Measurements from ENCODE around the gene CFTR.

The CFTR gene

GRCh38 chr7:117538053-117538452 is 58.2 kb downstream of the CFTR start:
- H3K27ac Mint-ChIP-seq, result no peak overlapping the region
- no peak overlapping the region for H3K4me3 Mint-ChIP-seq
- no peaks in the 10 kb centered on the region for H3K27me3 Mint-ChIP-seq
- H3K36me3 Mint-ChIP-seq (ENCODE audit: low read depth), result no peaks in the 10 kb centered on the region
- intact Hi-C loops (cut with micrococcal nuclease), result no loop called here
- no peaks in the 10 kb centered on the region for H3K4me1 Mint-ChIP-seq (ENCODE audit: low read depth)
- no peaks in the 10 kb centered on the region for H3K9me3 Mint-ChIP-seq

- intact Hi-C loops (cut with micrococcal nuclease), result no loop called here
- H3K27ac Mint-ChIP-seq, result no peak overlapping the region
- no peaks in the 10 kb centered on the region for H3K36me3 Mint-ChIP-seq (ENCODE audit: low read depth)
- H3K9me3 Mint-ChIP-seq, result no peaks in the 10 kb centered on the region
- no peak overlapping the region for H3K4me3 Mint-ChIP-seq
- no peaks in the 10 kb centered on the region for H3K4me1 Mint-ChIP-seq (ENCODE audit: low read depth)
- no peaks in the 10 kb centered on the region for H3K27me3 Mint-ChIP-seq
Measured at GRCh38 chr7:117544061-117544460, 64.2 kb downstream of the CFTR start.

GRCh38 chr7:117548035-117548434 is 68.2 kb downstream of the CFTR start:
- intact Hi-C loops (cut with micrococcal nuclease), result no loop called here
- H3K4me1 Mint-ChIP-seq (ENCODE audit: low read depth), result no peaks in the 10 kb centered on the region
- H3K27ac Mint-ChIP-seq, result no peak overlapping the region
- H3K36me3 Mint-ChIP-seq (ENCODE audit: low read depth), result no peaks in the 10 kb centered on the region
- no peaks in the 10 kb centered on the region for H3K9me3 Mint-ChIP-seq
- no peaks in the 10 kb centered on the region for H3K27me3 Mint-ChIP-seq
- H3K4me3 Mint-ChIP-seq, result no peak overlapping the region

- Mint-ChIP-seq H3K4me3 (no peak overlapping the region), H3K27me3 (no peaks in the 10 kb centered on the region), H3K4me1 (ENCODE audit: low read depth) (no peaks in the 10 kb centered on the region), H3K9me3 (no peaks in the 10 kb centered on the region), H3K36me3 (ENCODE audit: low read depth) (no peaks in the 10 kb centered on the region), H3K27ac (no peak overlapping the region)
- intact Hi-C loops (cut with micrococcal nuclease), result no loop called here
Measured at GRCh38 chr7:117550625-117551024, 70.8 kb downstream of the CFTR start.

GRCh38 chr7:117552660-117553059 is 72.8 kb downstream of the CFTR start:
- Mint-ChIP-seq H3K4me1 (ENCODE audit: low read depth) (no peaks in the 10 kb centered on the region), H3K27me3 (no peaks in the 10 kb centered on the region), H3K27ac (no peak overlapping the region), H3K4me3 (no peak overlapping the region), H3K36me3 (ENCODE audit: low read depth) (no peaks in the 10 kb centered on the region), H3K9me3 (no peaks in the 10 kb centered on the region)
- intact Hi-C loops (cut with micrococcal nuclease), result no loop called here

GRCh38 chr7:117555260-117555659 is 75.4 kb downstream of the CFTR start:
- no peak overlapping the region for H3K27ac Mint-ChIP-seq
- intact Hi-C loops (cut with micrococcal nuclease), result no loop called here

GRCh38 chr7:117559391-117559790 is 79.6 kb downstream of the CFTR start:
- intact Hi-C loops (cut with micrococcal nuclease), result no loop called here
- Mint-ChIP-seq H3K36me3 (ENCODE audit: low read depth) (no peaks in the 10 kb centered on the region), H3K4me3 (no peak overlapping the region), H3K4me1 (ENCODE audit: low read depth) (no peaks in the 10 kb centered on the region), H3K27ac (no peak overlapping the region), H3K9me3 (no peaks in the 10 kb centered on the region), H3K27me3 (no peaks in the 10 kb centered on the region)

More at GRCh38 chr7:117555260-117555659, 75.4 kb downstream of the CFTR start:
- Mint-ChIP-seq H3K4me1 (ENCODE audit: low read depth) (no peaks in the 10 kb centered on the region), H3K36me3 (ENCODE audit: low read depth) (no peaks in the 10 kb centered on the region), H3K27me3 (no peaks in the 10 kb centered on the region), H3K9me3 (no peaks in the 10 kb centered on the region), H3K4me3 (no peak overlapping the region)

GRCh38 chr7:117560030-117560429 is 80.2 kb downstream of the CFTR start:
- Mint-ChIP-seq H3K36me3 (ENCODE audit: low read depth) (no peaks in the 10 kb centered on the region), H3K4me3 (no peak overlapping the region), H3K9me3 (no peaks in the 10 kb centered on the region), H3K27me3 (no peaks in the 10 kb centered on the region), H3K27ac (no peak overlapping the region), H3K4me1 (ENCODE audit: low read depth) (no peaks in the 10 kb centered on the region)
- intact Hi-C loops (cut with micrococcal nuclease), result no loop called here

- no peaks in the 10 kb centered on the region for H3K36me3 Mint-ChIP-seq (ENCODE audit: low read depth)
- H3K4me1 Mint-ChIP-seq (ENCODE audit: low read depth), result no peaks in the 10 kb centered on the region
- H3K4me3 Mint-ChIP-seq, result no peak overlapping the region
- H3K9me3 Mint-ChIP-seq, result no peaks in the 10 kb centered on the region
- H3K27me3 Mint-ChIP-seq, result no peaks in the 10 kb centered on the region
- intact Hi-C loops (cut with micrococcal nuclease), result no loop called here
- H3K27ac Mint-ChIP-seq, result no peak overlapping the region
Measured at GRCh38 chr7:117562759-117563158, 82.9 kb downstream of the CFTR start.

GRCh38 chr7:117564080-117564479 is 84.3 kb downstream of the CFTR start:
- Mint-ChIP-seq H3K27ac (no peak overlapping the region), H3K4me3 (no peak overlapping the region), H3K4me1 (ENCODE audit: low read depth) (no peaks in the 10 kb centered on the region), H3K36me3 (ENCODE audit: low read depth) (no peaks in the 10 kb centered on the region), H3K9me3 (no peaks in the 10 kb centered on the region), H3K27me3 (no peaks in the 10 kb centered on the region)
- intact Hi-C loops (cut with micrococcal nuclease), result no loop called here

- no peaks in the 10 kb centered on the region for H3K36me3 Mint-ChIP-seq (ENCODE audit: low read depth)
Measured at GRCh38 chr7:117564627-117565026, 84.8 kb downstream of the CFTR start.

GRCh38 chr7:117565226-117565625 is 85.4 kb downstream of the CFTR start:
- no peaks in the 10 kb centered on the region for H3K9me3 Mint-ChIP-seq
- no peaks in the 10 kb centered on the region for H3K27me3 Mint-ChIP-seq
- H3K36me3 Mint-ChIP-seq (ENCODE audit: low read depth), result no peaks in the 10 kb centered on the region
- intact Hi-C loops (cut with micrococcal nuclease), result no loop called here
- no peaks in the 10 kb centered on the region for H3K4me1 Mint-ChIP-seq (ENCODE audit: low read depth)
- H3K27ac Mint-ChIP-seq, result no peak overlapping the region
- no peak overlapping the region for H3K4me3 Mint-ChIP-seq

More at GRCh38 chr7:117564627-117565026, 84.8 kb downstream of the CFTR start:
- Mint-ChIP-seq H3K9me3 (no peaks in the 10 kb centered on the region), H3K4me3 (no peak overlapping the region), H3K27me3 (no peaks in the 10 kb centered on the region), H3K27ac (no peak overlapping the region), H3K4me1 (ENCODE audit: low read depth) (no peaks in the 10 kb centered on the region)
- intact Hi-C loops (cut with micrococcal nuclease), result no loop called here

- Mint-ChIP-seq H3K4me1 (ENCODE audit: low read depth) (no peaks in the 10 kb centered on the region), H3K27ac (no peak overlapping the region), H3K36me3 (ENCODE audit: low read depth) (no peaks in the 10 kb centered on the region), H3K4me3 (no peak overlapping the region), H3K27me3 (no peaks in the 10 kb centered on the region), H3K9me3 (no peaks in the 10 kb centered on the region)
- intact Hi-C loops (cut with micrococcal nuclease), result no loop called here
Measured at GRCh38 chr7:117567781-117568180, 88.0 kb downstream of the CFTR start.

GRCh38 chr7:117572856-117573620 is 93.2 kb downstream of the CFTR start:
- H3K27me3 Mint-ChIP-seq, result no peaks in the 10 kb centered on the region
- H3K27ac Mint-ChIP-seq, result no peak overlapping the region
- H3K4me1 Mint-ChIP-seq (ENCODE audit: low read depth), result no peaks in the 10 kb centered on the region
- no peaks in the 10 kb centered on the region for H3K9me3 Mint-ChIP-seq
- H3K4me3 Mint-ChIP-seq, result no peak overlapping the region
- no peaks in the 10 kb centered on the region for H3K36me3 Mint-ChIP-seq (ENCODE audit: low read depth)
- intact Hi-C loops (cut with micrococcal nuclease), result no loop called here

- H3K27me3 Mint-ChIP-seq, result no peaks in the 10 kb centered on the region
- no peaks in the 10 kb centered on the region for H3K9me3 Mint-ChIP-seq
- no peaks in the 10 kb centered on the region for H3K36me3 Mint-ChIP-seq (ENCODE audit: low read depth)
- no peak overlapping the region for H3K4me3 Mint-ChIP-seq
- intact Hi-C loops (cut with micrococcal nuclease), result no loop called here
- H3K4me1 Mint-ChIP-seq (ENCODE audit: low read depth), result no peaks in the 10 kb centered on the region
- H3K27ac Mint-ChIP-seq, result no peak overlapping the region
Measured at GRCh38 chr7:117581424-117581823, 101.6 kb downstream of the CFTR start.
